Natural killer cell (primary cell): Measurements from ENCODE around the gene LIMK2. TPM values are rescaled to one million over a fixed set of nuclear protein-coding genes. Genes with fewer than 3 reads are reported as not detected.
"Not testable (repeated sequence)": the region's sequence is repeated elsewhere in the genome, so short reads cannot be mapped to it uniquely, and the experiment has no call there.

ENCODE experiments used
- ATAC-seq, 3 donors: fragments of 150-1000 bp in 2 of 3; fragments of 200-7000 bp in 1 of 3; cut with Tn5 transposase; 1 replicate in 1 of 3; 2 replicates in 2 of 3; pipeline ENCODE4 v1.10.0; 2021; ENCODE audit warnings: mild to moderate bottlenecking in 2 of 3, moderate library complexity in 2 of 3
- DNase-seq, 2 donors: peaks; one replicate each; pipeline versions ENCODE4 v3.0.0 to v3.0.0-alpha.2; 2013 to 2021; ENCODE audit warnings: mixed read lengths in 1 of 2
- H3K27ac ChIP-seq: one replicate; pipeline ENCODE4 v1.5.1; 2013; ENCODE audit warnings: mild to moderate bottlenecking, low read length
- H3K27me3 ChIP-seq: one replicate; pipeline ENCODE4 v1.6.1; 2013; ENCODE audit warnings: low read length; ENCODE audit not compliant: control insufficient read depth, insufficient read depth
- H3K36me3 ChIP-seq: one replicate; pipeline ENCODE4 v1.6.1; 2013; ENCODE audit warnings: low read length; ENCODE audit not compliant: control insufficient read depth, insufficient read depth
- H3K4me1 ChIP-seq: one replicate; pipeline ENCODE4 v1.6.1; 2013; ENCODE audit warnings: low read length; ENCODE audit not compliant: control insufficient read depth, insufficient read depth
- H3K4me3 ChIP-seq: one replicate; pipeline ENCODE4 v1.5.1; 2013; ENCODE audit warnings: low read length
- H3K9me3 ChIP-seq: one replicate; pipeline ENCODE4 v1.6.1; 2013; ENCODE audit warnings: low read length; ENCODE audit not compliant: control insufficient read depth, insufficient read depth
- H3K27ac Mint-ChIP-seq, 2 donors: one replicate each; pipeline ENCODE4 v1.8.0; 2022; ENCODE audit warnings: mild to moderate bottlenecking in 2 of 2, mixed read lengths in 2 of 2, moderate library complexity in 1 of 2
- H3K27me3 Mint-ChIP-seq, 2 donors: one replicate each; pipeline ENCODE4 v1.8.0; 2022; ENCODE audit warnings: low read depth in 2 of 2, mixed read lengths in 2 of 2
- H3K36me3 Mint-ChIP-seq: one replicate; pipeline ENCODE4 v1.8.0; 2022; ENCODE audit warnings: mixed read lengths
- H3K4me1 Mint-ChIP-seq, 2 donors: one replicate each; pipeline ENCODE4 v1.8.0; 2022; ENCODE audit warnings: mixed read lengths in 2 of 2
- H3K4me3 Mint-ChIP-seq: one replicate; pipeline ENCODE4 v1.8.0; 2022; ENCODE audit warnings: mild to moderate bottlenecking, moderate library complexity, mixed read lengths
- H3K9me3 Mint-ChIP-seq, 2 donors: one replicate each; pipeline ENCODE4 v1.8.0; 2022; ENCODE audit warnings: mixed read lengths in 2 of 2
- CTCF ChIP-seq: fragments of 200-600 bp; IDR thresholded peaks from one replicate; pipeline ENCODE4 v1.8.0; 2022; ENCODE audit warnings: antibody characterized with exemption
- WGBS: methylation state at CpG from one replicate; pipeline ENCODE4 v1.1.7; 2013; ENCODE audit warnings: missing lambda C conversion rate; ENCODE audit not compliant: insufficient coverage; 5-methylcytosine and 5-hydroxymethylcytosine counted together
- intact Hi-C: fragments of 100-400 bp; cut with micrococcal nuclease; formaldehyde crosslinking; loops from one replicate; pipeline ENCODE4 v1.14.2; 2022
- total RNA-seq, 4 donors: library from RNA; stranded (reverse); fragments of 120-200 nt in 1 of 4; gene quantifications; one replicate each; pipeline versions ENCODE4 v1.2.3 to v1.2.4, GENCODE V29; 2013 to 2022

The LIMK2 gene
- total RNA-seq, 3 donors from 2014 or later (not counting 1 experiment from before 2014, with no cell fraction given): 17.2 to 28.6 (median 19.1) TPM

- no peak for TF ChIP-seq CTCF
- Histone ChIP-seq H3K4me1 (peaks cover 10% of the 10 kb centered on the region), H3K9me3 (no peaks in the 10 kb centered on the region), H3K4me3 (no peak overlapping the region), H3K36me3 (no peaks in the 10 kb centered on the region), H3K27ac (no peak overlapping the region), H3K27me3 (no peaks in the 10 kb centered on the region)
- ATAC-seq: no peak
- H3K36me3 Mint-ChIP-seq: no peaks in the 10 kb centered on the region
- DNase-seq: no peak
- no peak overlapping the region for H3K27ac Mint-ChIP-seq
- H3K4me1 Mint-ChIP-seq: peaks cover 8 to 20% of the 10 kb centered on the region in 2 donors
- H3K9me3 Mint-ChIP-seq: no peaks in the 10 kb centered on the region
- H3K27me3 Mint-ChIP-seq: no peaks in the 10 kb centered on the region
- no peak overlapping the region for H3K4me3 Mint-ChIP-seq
- WGBS: 94% methylated on average over 5 of the region's 5 CpGs
- intact Hi-C loops: no loop called here
Measured at GRCh38 chr22:31243339-31244045, 31.4 kb downstream of the LIMK2 start.

GRCh38 chr22:31244046-31244942 lies 32.2 kb downstream of the LIMK2 start:
- DNase-seq (no peak), ATAC-seq (no peak)
- no peak for TF ChIP-seq CTCF
- peaks cover 10 to 17% of the 10 kb centered on the region in 2 donors for H3K4me1 Mint-ChIP-seq
- peaks cover 12% of the 10 kb centered on the region for H3K4me1 ChIP-seq
- H3K27me3 ChIP-seq: no peaks in the 10 kb centered on the region
- H3K27ac Mint-ChIP-seq: no peak overlapping the region
- H3K4me3 ChIP-seq: no peak overlapping the region
- no peaks in the 10 kb centered on the region for H3K9me3 ChIP-seq
- H3K27me3 Mint-ChIP-seq: no peaks in the 10 kb centered on the region
- no peaks in the 10 kb centered on the region for H3K9me3 Mint-ChIP-seq
- H3K36me3 ChIP-seq: peaks cover 2% of the 10 kb centered on the region
- intact Hi-C loops: no loop called here
- no peaks in the 10 kb centered on the region for H3K36me3 Mint-ChIP-seq
- 100% methylated on average over 5 of the region's 9 CpGs for WGBS
- no peak overlapping the region for H3K4me3 Mint-ChIP-seq
- no peak overlapping the region for H3K27ac ChIP-seq

- H3K9me3 ChIP-seq: no peaks in the 10 kb centered on the region
- Mint-ChIP-seq H3K36me3 (no peaks in the 10 kb centered on the region), H3K27me3 (no peaks in the 10 kb centered on the region), H3K4me1 (peaks cover 10% of the 10 kb centered on the region in 2 donors), H3K4me3 (no peak overlapping the region), H3K9me3 (no peaks in the 10 kb centered on the region), H3K27ac (no peak overlapping the region)
- peak in 1 of 3 donors; percentile 61 for ATAC-seq
- H3K36me3 ChIP-seq: peaks cover 2% of the 10 kb centered on the region
- intact Hi-C loops: no loop called here
- no peak for DNase-seq
- no peak for TF ChIP-seq CTCF
- 79% methylated on average over 7 of the region's 7 CpGs for WGBS
- no peaks in the 10 kb centered on the region for H3K27me3 ChIP-seq
- no peak overlapping the region for H3K4me3 ChIP-seq
- H3K4me1 ChIP-seq: peaks cover 12% of the 10 kb centered on the region
- no peak overlapping the region for H3K27ac ChIP-seq
Measured at GRCh38 chr22:31244943-31245451, 32.9 kb downstream of the LIMK2 start.

GRCh38 chr22:31245998-31246397 lies 33.9 kb downstream of the LIMK2 start:
- H3K27me3 Mint-ChIP-seq, ATAC-seq, H3K36me3 Mint-ChIP-seq, H3K27ac ChIP-seq, H3K27me3 ChIP-seq, intact Hi-C loops, H3K27ac Mint-ChIP-seq, H3K4me3 Mint-ChIP-seq, DNase-seq, H3K36me3 ChIP-seq, H3K9me3 Mint-ChIP-seq, H3K4me1 Mint-ChIP-seq, H3K4me3 ChIP-seq, H3K9me3 ChIP-seq: not testable (repeated sequence)
- peaks cover 12% of the 10 kb centered on the region for H3K4me1 ChIP-seq
- 98% methylated on average over 5 of the region's 12 CpGs for WGBS
